GM12878 (cell line): Measurements from ENCODE around the gene SP100. TPM values are rescaled to one million over a fixed set of nuclear protein-coding genes. Genes with fewer than 3 reads are reported as not detected.
"Not testable (repeated sequence)": the region's sequence is repeated elsewhere in the genome, so short reads cannot be mapped to it uniquely, and the experiment has no call there.

Source experiments
- ATAC-seq: fragments of 200-7000 bp; cut with Tn5 transposase; 3 replicates; pipeline ENCODE4 v1.9.1; 2020; ENCODE audit warnings: mild to moderate bottlenecking, moderate library complexity
- BruUV-seq: library from RNA; stranded (reverse); fragments of 400-500 nt; replicated peaks from 2 replicates; lab custom pipeline; 2021; lab: Mats Ljungman, UMichigan
- CTCF ChIA-PET: fragments of 300-600 bp; sonication (Branson Sonifier 250); formaldehyde crosslinking; extraction: SDS; loops from one replicate; lab custom pipeline; 2021; ENCODE audit warnings: inconsistent platforms; lab: Yijun Ruan, JAX
- POLR2A ChIA-PET: fragments of 350-600 bp; formaldehyde crosslinking; extraction: SDS; loops from one replicate; lab custom pipeline; 2021; ENCODE audit warnings: inconsistent platforms; lab: Charles Lee
- RAD21 ChIA-PET: fragments of 300-600 bp; sonication (Branson Sonifier 250); formaldehyde crosslinking; loops from one replicate; lab custom pipeline; 2023; ENCODE audit warnings: antibody characterized with exemption; ENCODE audit not compliant: unreplicated experiment; lab: Charles Lee
- SMC1A ChIA-PET: fragments of 300-600 bp; sonication (Branson Sonifier 250); formaldehyde crosslinking; loops from one replicate; lab custom pipeline; 2023; ENCODE audit not compliant: unreplicated experiment, uncharacterized antibody; lab: Charles Lee
- DNase-seq: peaks from one replicate; pipeline ENCODE4 v3.0.0-alpha.2; 2011; ENCODE audit warnings: low read depth, low spot score
- FAIRE-seq: peaks from 3 replicates; lab custom pipeline; 2011; peaks lifted over from hg19 to GRCh38; lab: Jason Lieb, UNC
- H2AFZ ChIP-seq: 2 replicates; pipeline ENCODE4 v1.6.0; 2011; ENCODE audit warnings: low read depth, low read length, control low read depth; ENCODE audit not compliant: control insufficient read depth
- H3K27ac ChIP-seq: 2 replicates; pipeline ENCODE4 v1.5.1; 2011; ENCODE audit warnings: control low read depth; ENCODE audit not compliant: control insufficient read depth, insufficient read depth
- H3K27me3 ChIP-seq, 2 experiments: replicated peaks in 1 of 2; 2 replicates each; pipeline versions ENCODE4 v1.6.0 to v1.6.1; 2011; ENCODE audit warnings: low read length in 1 of 2; ENCODE audit not compliant: control insufficient read depth in 2 of 2, insufficient read depth in 2 of 2
- H3K36me3 ChIP-seq, 2 experiments: 2 replicates each; pipeline ENCODE4 v1.5.1; 2011; ENCODE audit warnings: low read length in 1 of 2; ENCODE audit not compliant: control insufficient read depth in 2 of 2, insufficient read depth in 2 of 2
- H3K4me1 ChIP-seq: 2 replicates; pipeline ENCODE4 v1.6.1; 2011; ENCODE audit warnings: mild to moderate bottlenecking, low read length, moderate library complexity, mixed read lengths; ENCODE audit not compliant: control insufficient read depth, insufficient read depth
- H3K4me2 ChIP-seq: 2 replicates; pipeline ENCODE4 v1.6.0; 2011; ENCODE audit warnings: control low read depth; ENCODE audit not compliant: control insufficient read depth, insufficient read depth
- H3K4me3 ChIP-seq: fragments of 200-600 bp; sonication (generic); 2 replicates; pipeline ENCODE4 v1.5.1; 2016
- H3K79me2 ChIP-seq: 2 replicates; pipeline ENCODE4 v1.6.0; 2011; ENCODE audit warnings: low read length; ENCODE audit not compliant: control insufficient read depth, insufficient read depth
- H3K9ac ChIP-seq: 2 replicates; pipeline ENCODE4 v1.8.0; 2011; ENCODE audit warnings: low read length, control low read depth, mixed read lengths; ENCODE audit not compliant: control insufficient read depth, insufficient read depth
- H3K9me3 ChIP-seq: replicated peaks from 3 replicates; pipeline ENCODE4 v1.5.1; 2011; ENCODE audit warnings: mild to moderate bottlenecking, low read length; ENCODE audit not compliant: control insufficient read depth, insufficient read depth
- H4K20me1 ChIP-seq: 2 replicates; pipeline ENCODE4 v1.6.0; 2011; ENCODE audit not compliant: control insufficient read depth, insufficient read depth
- ASH2L ChIP-seq: fragments of 300-600, 200-600 bp; sonication (generic); IDR thresholded peaks from 2 replicates; pipeline ENCODE4 v1.6.1; 2017; ENCODE audit warnings: low read depth, mild to moderate bottlenecking, borderline replicate concordance
- EGR1 ChIP-seq, 2 experiments: IDR thresholded peaks; 1 replicate in 1 of 2; 2 replicates in 1 of 2; pipeline ENCODE4 v1.6.1; 2011 to 2012; ENCODE audit warnings: low read depth in 2 of 2, low read length in 2 of 2, borderline replicate concordance in 1 of 2, mild to moderate bottlenecking in 1 of 2, moderate library complexity in 1 of 2
- POLR2AphosphoS2 ChIP-seq: IDR thresholded peaks from 2 replicates; pipeline ENCODE4 v1.6.1; 2011; ENCODE audit warnings: low read depth, mild to moderate bottlenecking, low read length, improper control_type of control experiment, moderate library complexity
- SMAD1 ChIP-seq: fragments of 450-650 bp; IDR thresholded peaks from 2 replicates; pipeline ENCODE4 v1.6.1; 2018; ENCODE audit warnings: mild to moderate bottlenecking, low read depth; ENCODE audit not compliant: partially characterized antibody
- SMARCA5 ChIP-seq: fragments of 450-650 bp; IDR thresholded peaks from 2 replicates; pipeline ENCODE4 v1.6.1; 2017; ENCODE audit warnings: mild to moderate bottlenecking
- SP1 ChIP-seq: IDR thresholded peaks from one replicate; pipeline ENCODE4 v1.6.1; 2011; ENCODE audit warnings: low read depth, low read length
- WGBS: methylation state at CpG from one replicate; pipeline ENCODE4 v1.1.6; 2016; ENCODE audit warnings: low lambda C conversion rate; ENCODE audit not compliant: insufficient replicate concordance, insufficient coverage; ENCODE audit errors: missing lambda C conversion rate; 5-methylcytosine and 5-hydroxymethylcytosine counted together
- in situ Hi-C: fragments of 300-500 bp; cut with MboI; formaldehyde crosslinking; loops from 9 replicates; pipeline ENCODE4 v1.14.3; 2018; ENCODE audit warnings: mixed read lengths
- intact Hi-C: fragments of 100-400 bp; cut with micrococcal nuclease; formaldehyde crosslinking; loops from one replicate; pipeline ENCODE4 v1.14.2; 2022; ENCODE audit not compliant: unreplicated experiment
- polyA plus RNA-seq, 11 experiments: library from polyadenylated mRNA; depleted of rRNA in 4 of 11; unstranded in 6 of 11; stranded (reverse) in 5 of 11; fragments of >200 nt; fragmentation: Nextera tagmentation in 4 of 11; fragmentation: Illumina TruSeq in 1 of 11; extraction: Ambion mirVana in 4 of 11; extraction: Trizol in 1 of 11; gene quantifications; 1 replicate in 1 of 11; 2 replicates in 10 of 11; pipeline versions ENCODE4 v1.2.1 to v1.2.3, GENCODE V29; 2011 to 2016; ENCODE audit warnings: inconsistent platforms in 2 of 11, missing spikeins in 2 of 11, low read depth in 1 of 11
- total RNA-seq, 4 experiments: library from RNA; depleted of rRNA in 3 of 4; stranded (reverse); fragments of >200 nt in 3 of 4; fragmentation: Illumina TruSeq in 1 of 4; extraction: Trizol in 1 of 4; gene quantifications; 2 replicates each; pipeline versions ENCODE4 v1.2.1 to v1.2.3, GENCODE V29; 2013 to 2021
- TF ChIP-seq, protein P1 (sequence below): IDR thresholded peaks from 2 replicates; pipeline ENCODE4 v1.6.1; 2012; ENCODE audit warnings: mild to moderate bottlenecking, low read depth, low read length

SP100 gene
- total and polyA plus RNA-seq, 10 of the 15 experiments (the other 5 are each of a cell fraction or from before 2014, with no cell fraction given) = 109 to 239 (median 180) TPM

DNA sequence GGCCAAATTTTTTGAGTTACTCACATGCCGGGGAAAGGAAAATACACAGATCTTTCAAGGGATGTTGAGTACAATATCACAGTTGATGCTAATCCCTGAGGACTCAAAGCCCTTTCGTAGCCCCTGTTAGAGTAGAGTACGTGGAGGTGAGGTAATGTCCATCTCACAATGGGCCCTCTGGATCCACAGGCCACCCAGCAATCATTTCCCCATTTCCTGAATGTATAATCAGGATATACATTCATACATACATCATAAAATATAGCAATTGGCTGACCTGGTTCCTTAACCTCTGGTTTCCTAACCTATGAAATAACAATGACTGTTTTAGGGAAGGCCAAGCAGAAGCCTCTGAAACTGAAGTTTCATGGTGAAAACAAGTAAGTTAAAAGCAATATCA, 10.2 kb upstream of the SP100 start (continued):
- no peak for TF ChIP-seq ASH2L
- TF ChIP-seq, protein P1, sequence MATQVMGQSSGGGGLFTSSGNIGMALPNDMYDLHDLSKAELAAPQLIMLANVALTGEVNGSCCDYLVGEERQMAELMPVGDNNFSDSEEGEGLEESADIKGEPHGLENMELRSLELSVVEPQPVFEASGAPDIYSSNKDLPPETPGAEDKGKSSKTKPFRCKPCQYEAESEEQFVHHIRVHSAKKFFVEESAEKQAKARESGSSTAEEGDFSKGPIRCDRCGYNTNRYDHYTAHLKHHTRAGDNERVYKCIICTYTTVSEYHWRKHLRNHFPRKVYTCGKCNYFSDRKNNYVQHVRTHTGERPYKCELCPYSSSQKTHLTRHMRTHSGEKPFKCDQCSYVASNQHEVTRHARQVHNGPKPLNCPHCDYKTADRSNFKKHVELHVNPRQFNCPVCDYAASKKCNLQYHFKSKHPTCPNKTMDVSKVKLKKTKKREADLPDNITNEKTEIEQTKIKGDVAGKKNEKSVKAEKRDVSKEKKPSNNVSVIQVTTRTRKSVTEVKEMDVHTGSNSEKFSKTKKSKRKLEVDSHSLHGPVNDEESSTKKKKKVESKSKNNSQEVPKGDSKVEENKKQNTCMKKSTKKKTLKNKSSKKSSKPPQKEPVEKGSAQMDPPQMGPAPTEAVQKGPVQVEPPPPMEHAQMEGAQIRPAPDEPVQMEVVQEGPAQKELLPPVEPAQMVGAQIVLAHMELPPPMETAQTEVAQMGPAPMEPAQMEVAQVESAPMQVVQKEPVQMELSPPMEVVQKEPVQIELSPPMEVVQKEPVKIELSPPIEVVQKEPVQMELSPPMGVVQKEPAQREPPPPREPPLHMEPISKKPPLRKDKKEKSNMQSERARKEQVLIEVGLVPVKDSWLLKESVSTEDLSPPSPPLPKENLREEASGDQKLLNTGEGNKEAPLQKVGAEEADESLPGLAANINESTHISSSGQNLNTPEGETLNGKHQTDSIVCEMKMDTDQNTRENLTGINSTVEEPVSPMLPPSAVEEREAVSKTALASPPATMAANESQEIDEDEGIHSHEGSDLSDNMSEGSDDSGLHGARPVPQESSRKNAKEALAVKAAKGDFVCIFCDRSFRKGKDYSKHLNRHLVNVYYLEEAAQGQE = no peak

DNA sequence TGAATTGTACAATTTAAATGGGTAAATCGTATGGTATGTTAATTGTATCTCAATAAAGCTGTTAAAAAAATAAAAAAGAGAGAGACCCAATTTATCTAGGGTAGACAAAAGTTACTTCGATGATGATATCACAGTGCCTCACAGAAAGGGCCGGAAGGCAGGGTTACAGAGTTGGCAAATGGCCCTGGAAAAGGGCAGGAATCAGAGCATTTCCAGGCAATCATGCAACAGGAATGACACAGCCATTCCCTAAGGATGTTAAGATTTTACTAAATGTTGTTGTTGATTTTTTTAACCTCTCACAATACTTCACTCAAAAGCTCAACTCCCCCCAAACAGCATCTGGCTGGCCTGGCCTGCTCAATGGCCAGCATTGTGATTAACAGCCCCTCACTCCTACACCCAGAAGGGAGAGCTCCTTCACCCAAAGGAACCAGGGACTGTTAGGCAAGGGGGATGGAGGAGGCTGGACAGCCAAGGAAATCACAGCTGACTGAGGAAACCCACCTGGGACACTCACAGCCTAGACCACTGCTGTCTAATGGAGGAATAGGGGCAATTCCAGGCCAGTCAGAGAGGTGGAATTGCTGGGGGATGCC, 7.7 kb upstream of the SP100 start:
- ChIA-PET RAD21 (interaction anchor here (1.0 kb wide), 1 partner anchor 205 kb away, joined by 3 read pairs; no protein-coding TSS in a partner anchor), POLR2A (no interaction called here), CTCF (interaction anchor here (1.4 to 1.5 kb wide), 2 partner anchors 11 to 341 kb away, joined by 4 read pairs; no protein-coding TSS in a partner anchor), SMC1A (interaction anchor here (1.1 to 1.2 kb wide), 2 partner anchors 19 to 262 kb away, joined by 3 read pairs; no protein-coding TSS in a partner anchor)
- ATAC-seq (no peak), DNase-seq (no peak), FAIRE-seq (no peak)
- 0 out of 2 replicates have a peak, but pooled peaks cover 3% of the 10 kb centered on the region for H3K79me2 ChIP-seq
- H3K36me3 ChIP-seq = peaks cover 0 to 5% of the 10 kb centered on the region in 2 experiments; a peak in 2 of 4 replicates
- WGBS = 75% methylated on average over 3 of the region's 3 CpGs
- intact Hi-C loops = no loop called here
- H4K20me1 ChIP-seq = no peaks in the 10 kb centered on the region
- H3K27me3 ChIP-seq = no peaks in the 10 kb centered on the region
- no peak overlapping the region for H3K27ac ChIP-seq
- peaks cover 13% of the 10 kb centered on the region for H3K4me1 ChIP-seq
- no peak overlapping the region for H3K4me2 ChIP-seq
- no peaks in the 10 kb centered on the region for H3K9me3 ChIP-seq
- H3K4me3 ChIP-seq = no peak overlapping the region
- no TSS peak for BruUV-seq
- TF ChIP-seq SP1 = no peak
- no peak for TF ChIP-seq POLR2AphosphoS2
- TF ChIP-seq SMAD1 = no peak
- no peak for TF ChIP-seq EGR1 (IDR thresholded peaks at IDR 0.05; ENCODE audit: borderline replicate concordance in 1 of 2, low read depth in 2 of 2, low read length in 2 of 2)
- TF ChIP-seq SMARCA5 = no peak
- no peak overlapping the region for H3K9ac ChIP-seq
- in situ Hi-C loops = no loop called here
- no peak overlapping the region for H2AFZ ChIP-seq

DNA sequence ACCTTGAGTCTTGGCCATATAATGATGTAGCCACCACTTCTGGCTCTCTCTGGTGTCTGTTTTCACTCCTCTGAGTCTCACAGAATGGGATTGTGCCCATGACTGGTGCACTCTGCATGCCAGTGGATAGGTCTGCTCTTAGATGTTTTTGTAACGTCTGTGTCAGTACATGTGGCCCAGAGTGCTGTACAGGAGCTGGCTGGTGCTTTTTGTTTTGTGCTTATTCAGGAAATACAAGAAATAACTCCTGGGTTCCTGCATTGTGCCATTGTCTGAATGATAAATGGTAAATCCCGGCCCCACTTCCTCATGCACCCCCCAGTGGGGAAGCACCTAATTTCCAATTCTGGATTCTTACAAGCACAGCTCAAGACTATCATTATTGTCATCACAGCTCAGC, 6.7 kb upstream of the SP100 start:
- H3K4me3 ChIP-seq, in situ Hi-C loops, H3K9me3 ChIP-seq, H3K79me2 ChIP-seq, H3K27me3 ChIP-seq, H3K9ac ChIP-seq, FAIRE-seq, BruUV-seq, DNase-seq, H4K20me1 ChIP-seq, H3K4me2 ChIP-seq, H3K36me3 ChIP-seq, intact Hi-C loops, H2AFZ ChIP-seq, H3K27ac ChIP-seq, ATAC-seq: not testable (repeated sequence)
- RAD21 ChIA-PET = interaction anchor here (0.8 to 1.1 kb wide), 2 partner anchors 202 to 206 kb away, joined by 3 read pairs; no protein-coding TSS in a partner anchor
- peaks cover 22% of the 10 kb centered on the region for H3K4me1 ChIP-seq
- CTCF ChIA-PET = interaction anchor here (0.6 to 1.5 kb wide), 2 partner anchors 149 to 207 kb away, joined by 3 read pairs; no protein-coding TSS in a partner anchor
- WGBS = 0% methylated on average over 2 of the region's 2 CpGs
- POLR2A ChIA-PET = interaction anchor here (1.0 kb wide), 1 partner anchor 82 kb away, joined by 3 read pairs; no protein-coding TSS in a partner anchor
- SMC1A ChIA-PET = interaction anchor here (0.5 kb wide), 1 partner anchor 218 kb away, joined by 4 read pairs; no protein-coding TSS in a partner anchor
